HL-60 (cell line): ENCODE data around the gene ATP10A.

Source experiments
- DNase-seq, 2 experiments: peaks; one replicate each; pipeline ENCODE4 v3.0.0-alpha.2; 2010 to 2020; ENCODE audit warnings: low read depth in 1 of 2, low spot score in 1 of 2
- H3K27ac ChIP-seq: fragments of 250-450 bp; sonication (Bioruptor Pico); replicated peaks from 2 replicates; pipeline ENCODE4 v1.5.1; 2020; ENCODE audit warnings: mild to moderate bottlenecking, moderate library complexity
- H3K27me3 ChIP-seq: fragments of 250-450 bp; sonication (Bioruptor Pico); 2 replicates; pipeline ENCODE4 v1.5.1; 2021; ENCODE audit warnings: mild to moderate bottlenecking, moderate library complexity; ENCODE audit not compliant: insufficient read depth, poor library complexity, severe bottlenecking
- H3K4me3 ChIP-seq: replicated peaks from 2 replicates; pipeline ENCODE4 v1.5.1; 2011; ENCODE audit warnings: mild to moderate bottlenecking, control low read depth, low read length; ENCODE audit not compliant: insufficient read depth
- CTCF ChIP-seq: IDR thresholded peaks from one replicate; pipeline ENCODE4 v1.5.1; 2011; ENCODE audit warnings: low read length, control low read depth, inconsistent platforms; ENCODE audit not compliant: insufficient read depth
- GABPA ChIP-seq: IDR thresholded peaks from 2 replicates; pipeline ENCODE4 v1.6.1; 2012; ENCODE audit warnings: low read depth
- POLR2AphosphoS5 ChIP-seq: IDR thresholded peaks from 2 replicates; pipeline ENCODE4 v1.6.1; 2012; ENCODE audit warnings: low read depth
- REST ChIP-seq: IDR thresholded peaks from 2 replicates; pipeline ENCODE4 v1.6.1; 2012; ENCODE audit warnings: low read depth; ENCODE audit not compliant: insufficient replicate concordance
- SPI1 ChIP-seq: IDR thresholded peaks from 2 replicates; pipeline ENCODE4 v1.6.1; 2012; ENCODE audit warnings: low read depth, mild to moderate bottlenecking, borderline replicate concordance

Gene ATP10A

GRCh38 chr15:25718597-25718996 is 144.5 kb downstream of the ATP10A start:
- Histone ChIP-seq H3K27me3 (no peaks in the 10 kb centered on the region), H3K4me3 (no peak overlapping the region), H3K27ac (no peak overlapping the region)
- DNase-seq, result no peak
- TF ChIP-seq GABPA (no peak), CTCF (no peak), POLR2AphosphoS5 (no peak), SPI1 (no peak), REST (no peak)

- no peak for DNase-seq
- TF ChIP-seq SPI1, result no peak
- TF ChIP-seq REST, result no peak
- TF ChIP-seq POLR2AphosphoS5, result no peak
- no peak for TF ChIP-seq CTCF
- TF ChIP-seq GABPA, result no peak
- Histone ChIP-seq H3K27ac (no peak overlapping the region), H3K27me3 (no peaks in the 10 kb centered on the region), H3K4me3 (no peak overlapping the region)
Measured at GRCh38 chr15:25718169-25718536, 145.0 kb downstream of the ATP10A start.

DNA sequence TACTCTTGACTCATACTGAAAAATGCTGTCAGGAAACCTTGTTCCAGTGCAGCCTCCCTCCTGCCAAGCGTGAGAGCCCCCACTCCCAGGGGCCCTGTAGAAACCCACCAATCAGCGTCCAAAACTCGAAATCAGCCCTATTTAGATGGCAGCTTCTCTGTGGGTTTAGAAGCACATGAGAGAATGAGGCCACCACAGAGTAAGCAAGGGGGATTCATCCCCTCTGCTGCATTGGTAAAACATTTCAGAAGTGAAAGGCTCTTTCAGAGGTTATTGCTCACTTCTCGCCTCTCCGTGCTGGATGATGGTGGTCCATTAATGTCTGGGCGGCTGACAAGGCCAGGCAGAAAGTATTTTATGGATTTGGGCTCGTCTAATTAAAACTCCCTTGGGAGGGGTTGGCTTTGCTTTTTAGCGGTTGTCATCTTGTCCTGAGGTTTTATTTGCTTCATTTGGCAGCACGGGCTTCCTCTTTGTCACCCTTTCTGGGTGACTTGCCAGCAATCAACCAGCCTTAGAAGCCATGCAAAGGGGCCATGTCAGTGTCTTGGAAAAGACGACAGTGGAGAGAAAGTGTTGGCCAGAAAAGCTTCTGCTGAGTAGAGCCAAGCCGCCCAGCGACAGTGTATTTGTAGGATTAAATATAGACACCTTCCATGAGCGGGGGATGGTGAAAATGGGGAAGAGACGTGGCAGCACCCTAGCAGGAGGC is 145.5 kb downstream of the ATP10A start:
- DNase-seq, result no peak

More for the DNA sequence above, 145.5 kb downstream of the ATP10A start:
- Histone ChIP-seq H3K27ac (no peak overlapping the region), H3K27me3 (no peaks in the 10 kb centered on the region), H3K4me3 (no peak overlapping the region)
- TF ChIP-seq CTCF (no peak), SPI1 (no peak), REST (no peak), GABPA (no peak), POLR2AphosphoS5 (no peak)
